ENCODE data around the gene RGS7. TPM values are rescaled to one million over a fixed set of nuclear protein-coding genes. Genes with fewer than 3 reads are reported as not detected.
"Not testable (repeated sequence)": the region's sequence is repeated elsewhere in the genome, so short reads cannot be mapped to it uniquely, and the experiment has no call there.

RGS7 gene
- total and polyA plus RNA-seq, 9 donors = 0.05 to 0.25 (median 0.10) TPM; not detected in 5

GRCh38 chr1:240985081-240985480 lies 371.9 kb downstream of the RGS7 start:
- Histone ChIP-seq H3K4me1 (ENCODE audit: control insufficient read depth, insufficient read depth, low read length) (no peaks in the 10 kb centered on the region), H3K9me3 (replicated peaks; ENCODE audit: control insufficient read depth, low read depth, low read length) (no peaks in the 10 kb centered on the region), H3K4me3 (ENCODE audit: low read length) (no peak overlapping the region), H3K27me3 (ENCODE audit: control insufficient read depth, insufficient read depth, low read length) (no peaks in the 10 kb centered on the region), H3K36me3 (ENCODE audit: control insufficient read depth, insufficient read depth, low read length) (no peaks in the 10 kb centered on the region), H3K27ac (ENCODE audit: low read length) (no peak overlapping the region)
- WGBS (ENCODE audit: insufficient coverage) = 82% methylated on average over 2 of the region's 5 CpGs
- DNase-seq = peak; percentile 5

- H3K9me3 ChIP-seq (replicated peaks; ENCODE audit: control insufficient read depth, low read depth, low read length) = no peaks in the 10 kb centered on the region
- WGBS (ENCODE audit: insufficient coverage) = no CpG with 5 or more reads among the region's 1 CpG
- H3K27me3 ChIP-seq (ENCODE audit: control insufficient read depth, insufficient read depth, low read length) = no peaks in the 10 kb centered on the region
- H3K4me3 ChIP-seq (ENCODE audit: low read length) = no peak overlapping the region
- no peaks in the 10 kb centered on the region for H3K4me1 ChIP-seq (ENCODE audit: control insufficient read depth, insufficient read depth, low read length)
- DNase-seq = no peak
- no peaks in the 10 kb centered on the region for H3K36me3 ChIP-seq (ENCODE audit: control insufficient read depth, insufficient read depth, low read length)
- no peak overlapping the region for H3K27ac ChIP-seq (ENCODE audit: low read length)
Observed at GRCh38 chr1:240980342-240980741, 376.7 kb downstream of the RGS7 start.

GRCh38 chr1:240976685-240977084 lies 380.3 kb downstream of the RGS7 start:
- no peaks in the 10 kb centered on the region for H3K9me3 ChIP-seq (replicated peaks; ENCODE audit: control insufficient read depth, low read depth, low read length)
- no peaks in the 10 kb centered on the region for H3K4me1 ChIP-seq (ENCODE audit: control insufficient read depth, insufficient read depth, low read length)
- WGBS (ENCODE audit: insufficient coverage) = no CpG with 5 or more reads among the region's 1 CpG
- H3K27me3 ChIP-seq (ENCODE audit: control insufficient read depth, insufficient read depth, low read length) = no peaks in the 10 kb centered on the region
- H3K4me3 ChIP-seq (ENCODE audit: low read length) = no peak overlapping the region
- no peak overlapping the region for H3K27ac ChIP-seq (ENCODE audit: low read length)
- no peak for DNase-seq
- no peaks in the 10 kb centered on the region for H3K36me3 ChIP-seq (ENCODE audit: control insufficient read depth, insufficient read depth, low read length)

GRCh38 chr1:240973875-240974274 lies 383.1 kb downstream of the RGS7 start:
- Histone ChIP-seq H3K4me3 (ENCODE audit: low read length) (no peak overlapping the region), H3K9me3 (replicated peaks; ENCODE audit: control insufficient read depth, low read depth, low read length) (no peaks in the 10 kb centered on the region), H3K36me3 (ENCODE audit: control insufficient read depth, insufficient read depth, low read length) (no peaks in the 10 kb centered on the region), H3K4me1 (ENCODE audit: control insufficient read depth, insufficient read depth, low read length) (no peaks in the 10 kb centered on the region), H3K27me3 (ENCODE audit: control insufficient read depth, insufficient read depth, low read length) (no peaks in the 10 kb centered on the region), H3K27ac (ENCODE audit: low read length) (no peak overlapping the region)
- 86% methylated on average over 1 of the region's 3 CpGs for WGBS (ENCODE audit: insufficient coverage)
- no peak for DNase-seq

- not testable (repeated sequence) for H3K4me1 ChIP-seq (ENCODE audit: control insufficient read depth, insufficient read depth, low read length); H3K4me3 ChIP-seq (ENCODE audit: low read length); H3K27me3 ChIP-seq (ENCODE audit: control insufficient read depth, insufficient read depth, low read length); H3K36me3 ChIP-seq (ENCODE audit: control insufficient read depth, insufficient read depth, low read length); H3K9me3 ChIP-seq (replicated peaks; ENCODE audit: control insufficient read depth, low read depth, low read length); DNase-seq; H3K27ac ChIP-seq (ENCODE audit: low read length)
- no CpG with 5 or more reads among the region's 4 CpGs for WGBS (ENCODE audit: insufficient coverage)
Observed at GRCh38 chr1:240972059-240972458, 384.9 kb downstream of the RGS7 start.

GRCh38 chr1:240970253-240970652 lies 386.8 kb downstream of the RGS7 start:
- no peaks in the 10 kb centered on the region for H3K27me3 ChIP-seq (ENCODE audit: control insufficient read depth, insufficient read depth, low read length)
- H3K36me3 ChIP-seq (ENCODE audit: control insufficient read depth, insufficient read depth, low read length) = no peaks in the 10 kb centered on the region
- no peaks in the 10 kb centered on the region for H3K4me1 ChIP-seq (ENCODE audit: control insufficient read depth, insufficient read depth, low read length)
- H3K9me3 ChIP-seq (replicated peaks; ENCODE audit: control insufficient read depth, low read depth, low read length) = no peaks in the 10 kb centered on the region
- 82% methylated on average over 3 of the region's 4 CpGs for WGBS (ENCODE audit: insufficient coverage)
- DNase-seq = no peak
- H3K27ac ChIP-seq (ENCODE audit: low read length) = no peak overlapping the region
- H3K4me3 ChIP-seq (ENCODE audit: low read length) = no peak overlapping the region

- WGBS (ENCODE audit: insufficient coverage) = no CpG with 5 or more reads among the region's 5 CpGs
Observed at GRCh38 chr1:240968864-240969263, 388.1 kb downstream of the RGS7 start.

GRCh38 chr1:240967070-240967724 lies 389.8 kb downstream of the RGS7 start:
- Histone ChIP-seq H3K9me3 (replicated peaks; ENCODE audit: control insufficient read depth, low read depth, low read length) (no peaks in the 10 kb centered on the region), H3K36me3 (ENCODE audit: control insufficient read depth, insufficient read depth, low read length) (no peaks in the 10 kb centered on the region), H3K27ac (ENCODE audit: low read length) (no peak overlapping the region), H3K4me3 (ENCODE audit: low read length) (no peak overlapping the region), H3K4me1 (ENCODE audit: control insufficient read depth, insufficient read depth, low read length) (no peaks in the 10 kb centered on the region), H3K27me3 (ENCODE audit: control insufficient read depth, insufficient read depth, low read length) (no peaks in the 10 kb centered on the region)
- DNase-seq = peak; percentile 1
- 79% methylated on average over 6 of the region's 10 CpGs for WGBS (ENCODE audit: insufficient coverage)

More at GRCh38 chr1:240968864-240969263, 388.1 kb downstream of the RGS7 start:
- no peak for DNase-seq
- Histone ChIP-seq H3K9me3 (replicated peaks; ENCODE audit: control insufficient read depth, low read depth, low read length) (no peaks in the 10 kb centered on the region), H3K36me3 (ENCODE audit: control insufficient read depth, insufficient read depth, low read length) (no peaks in the 10 kb centered on the region), H3K4me3 (ENCODE audit: low read length) (no peak overlapping the region), H3K27ac (ENCODE audit: low read length) (no peak overlapping the region), H3K4me1 (ENCODE audit: control insufficient read depth, insufficient read depth, low read length) (no peaks in the 10 kb centered on the region), H3K27me3 (ENCODE audit: control insufficient read depth, insufficient read depth, low read length) (no peaks in the 10 kb centered on the region)

- no peaks in the 10 kb centered on the region for H3K4me1 ChIP-seq (ENCODE audit: control insufficient read depth, insufficient read depth, low read length)
- no peak overlapping the region for H3K4me3 ChIP-seq (ENCODE audit: low read length)
- H3K36me3 ChIP-seq (ENCODE audit: control insufficient read depth, insufficient read depth, low read length) = no peaks in the 10 kb centered on the region
- no peaks in the 10 kb centered on the region for H3K9me3 ChIP-seq (replicated peaks; ENCODE audit: control insufficient read depth, low read depth, low read length)
- DNase-seq = peak; percentile 1
- no peak overlapping the region for H3K27ac ChIP-seq (ENCODE audit: low read length)
- H3K27me3 ChIP-seq (ENCODE audit: control insufficient read depth, insufficient read depth, low read length) = no peaks in the 10 kb centered on the region
- WGBS (ENCODE audit: insufficient coverage) = 40% methylated on average over 1 of the region's 10 CpGs
Observed at GRCh38 chr1:240965581-240966091, 391.4 kb downstream of the RGS7 start.

- Histone ChIP-seq H3K27me3 (ENCODE audit: control insufficient read depth, insufficient read depth, low read length) (no peaks in the 10 kb centered on the region), H3K4me3 (ENCODE audit: low read length) (no peak overlapping the region), H3K9me3 (replicated peaks; ENCODE audit: control insufficient read depth, low read depth, low read length) (no peaks in the 10 kb centered on the region), H3K27ac (ENCODE audit: low read length) (no peak overlapping the region), H3K36me3 (ENCODE audit: control insufficient read depth, insufficient read depth, low read length) (no peaks in the 10 kb centered on the region), H3K4me1 (ENCODE audit: control insufficient read depth, insufficient read depth, low read length) (no peaks in the 10 kb centered on the region)
- no peak for DNase-seq
- WGBS (ENCODE audit: insufficient coverage) = 86% methylated on average over 3 of the region's 4 CpGs
Observed at GRCh38 chr1:240962086-240962485, 394.9 kb downstream of the RGS7 start.

GRCh38 chr1:240956424-240956823 lies 400.6 kb downstream of the RGS7 start:
- Histone ChIP-seq H3K36me3 (ENCODE audit: control insufficient read depth, insufficient read depth, low read length) (no peaks in the 10 kb centered on the region), H3K9me3 (replicated peaks; ENCODE audit: control insufficient read depth, low read depth, low read length) (no peaks in the 10 kb centered on the region), H3K4me1 (ENCODE audit: control insufficient read depth, insufficient read depth, low read length) (no peaks in the 10 kb centered on the region), H3K27ac (ENCODE audit: low read length) (no peak overlapping the region), H3K27me3 (ENCODE audit: control insufficient read depth, insufficient read depth, low read length) (no peaks in the 10 kb centered on the region), H3K4me3 (ENCODE audit: low read length) (no peak overlapping the region)
- DNase-seq = no peak
- no CpG with 5 or more reads among the region's 2 CpGs for WGBS (ENCODE audit: insufficient coverage)
